ENCODE results near the gene ARID1A.

DNA sequence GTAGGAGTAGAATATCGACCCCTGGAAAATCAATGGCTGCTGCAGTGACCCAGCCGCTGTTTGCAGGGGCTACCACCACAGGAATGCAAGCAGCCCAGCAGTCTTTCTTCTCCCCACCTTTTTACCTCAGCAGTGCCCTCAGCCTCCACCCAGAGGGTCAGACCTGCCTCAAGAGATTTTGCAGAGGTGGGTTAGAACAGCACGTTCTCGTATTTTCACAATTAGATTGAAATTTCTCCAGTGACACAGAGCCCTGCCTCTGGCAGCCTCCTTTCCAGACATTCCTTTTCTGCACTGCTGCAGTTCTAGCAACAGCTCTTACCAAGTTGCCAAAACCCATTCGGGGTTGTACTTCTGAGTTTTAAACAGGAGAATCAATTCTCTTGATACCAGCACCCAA, 53.6 kb downstream of the ARID1A start:
- TF ChIP-seq CTCF (IDR thresholded peaks at IDR 0.05) = no peak
- no peak for TF ChIP-seq POLR2A (IDR thresholded peaks at IDR 0.05)

Measured in thyroid gland (tissue), 4 donors.